ENCODE measurements around the gene IFT80. TPM values are rescaled to one million over a fixed set of nuclear protein-coding genes. Genes with fewer than 3 reads are reported as not detected.

Gene IFT80
- total RNA-seq, 2 donors from 2014 or later, result 17.3 to 20.0 TPM

Other genes starting within 250 kb of the IFT80 start
- under 1 TPM in 1 of 2 donors, not detected in 1; 0.24 TPM for gene C3orf80, start 173.8 kb downstream of the IFT80 start, total RNA-seq
- gene SMC4, start 425 bp upstream of the IFT80 start, total RNA-seq, result 100 to 1,000 TPM; 182 to 207 TPM
- gene TRIM59, start 50.6 kb upstream of the IFT80 start, total RNA-seq, result 10 to 100 TPM; 39.2 to 41.1 TPM
- gene KPNA4, start 166.3 kb upstream of the IFT80 start, total RNA-seq, result 10 to 100 TPM; 39.9 to 69.2 TPM